Activated CD8-positive, alpha-beta memory T cell treated with anti-CD3 and anti-CD28 coated beads for 4 hours (primary cell): ENCODE results near the gene CCR7.

Source experiments
- DNase-seq, 2 donors: peaks; one replicate each; pipeline ENCODE4 v3.0.0-alpha.2; 2020; ENCODE audit warnings: low read depth in 2 of 2

The CCR7 gene

GRCh38 chr17:40535924-40536294, 29.4 kb downstream of the CCR7 start:
- DNase-seq = no peak

- DNase-seq = no peak
Observed at GRCh38 chr17:40535438-40535837, 29.8 kb downstream of the CCR7 start.

GRCh38 chr17:40534371-40535189, 30.7 kb downstream of the CCR7 start:
- DNase-seq = no peak

GRCh38 chr17:40533896-40534295, 31.4 kb downstream of the CCR7 start:
- DNase-seq = no peak

GRCh38 chr17:40532520-40533253, 32.6 kb downstream of the CCR7 start:
- no peak for DNase-seq

- DNase-seq = peak; percentile 58 to 67
Observed at GRCh38 chr17:40531051-40531991, 34.0 kb downstream of the CCR7 start.

- DNase-seq = no peak
Observed at GRCh38 chr17:40530531-40530994, 34.7 kb downstream of the CCR7 start.

GRCh38 chr17:40529991-40530390, 35.3 kb downstream of the CCR7 start:
- no peak for DNase-seq

GRCh38 chr17:40528692-40529417, 36.4 kb downstream of the CCR7 start:
- no peak for DNase-seq

GRCh38 chr17:40526668-40527067, 38.6 kb downstream of the CCR7 start:
- no peak for DNase-seq

GRCh38 chr17:40525294-40525693, 40.0 kb downstream of the CCR7 start:
- no peak for DNase-seq

- DNase-seq = no peak
Observed at GRCh38 chr17:40524243-40524965, 40.9 kb downstream of the CCR7 start.

- no peak for DNase-seq
Observed at GRCh38 chr17:40522961-40523310, 42.3 kb downstream of the CCR7 start.

- no peak for DNase-seq
Observed at GRCh38 chr17:40522250-40522960, 42.9 kb downstream of the CCR7 start.

GRCh38 chr17:40520991-40521453, 44.2 kb downstream of the CCR7 start:
- no peak for DNase-seq

- DNase-seq = no peak
Observed at GRCh38 chr17:40519089-40519775, 46.0 kb downstream of the CCR7 start.

GRCh38 chr17:40518401-40519088, 46.7 kb downstream of the CCR7 start:
- no peak for DNase-seq

- DNase-seq = no peak
Observed at GRCh38 chr17:40517981-40518380, 47.3 kb downstream of the CCR7 start.

- DNase-seq = no peak
Observed at GRCh38 chr17:40517286-40517662, 48.0 kb downstream of the CCR7 start.
